ENCODE data around the gene TEX29.

TEX29 gene

GRCh38 chr13:111282425-111282824 is 38.0 kb upstream of the TEX29 start:
- Histone ChIP-seq H3K9me3 (ENCODE audit: severe bottlenecking) (no peaks in the 10 kb centered on the region), H3K27ac (no peak overlapping the region), H3K4me3 (ENCODE audit: low read depth, low read length) (no peak overlapping the region), H3K27me3 (ENCODE audit: insufficient read depth, low read depth, severe bottlenecking) (no peaks in the 10 kb centered on the region), H3K36me3 (peaks cover 74% of the 10 kb centered on the region)
- no peak for DNase-seq
- TF ChIP-seq CTCF (IDR thresholded peaks at IDR 0.05; ENCODE audit: low read depth, low read length) = no peak

GRCh38 chr13:111282997-111283396 is 37.4 kb upstream of the TEX29 start:
- no peak overlapping the region for H3K27ac ChIP-seq
- H3K36me3 ChIP-seq = peaks cover 76% of the 10 kb centered on the region
- TF ChIP-seq CTCF (IDR thresholded peaks at IDR 0.05; ENCODE audit: low read depth, low read length) = no peak
- no peaks in the 10 kb centered on the region for H3K27me3 ChIP-seq (ENCODE audit: insufficient read depth, low read depth, severe bottlenecking)
- H3K4me3 ChIP-seq (ENCODE audit: low read depth, low read length) = no peak overlapping the region
- DNase-seq = no peak
- no peaks in the 10 kb centered on the region for H3K9me3 ChIP-seq (ENCODE audit: severe bottlenecking)

GRCh38 chr13:111283457-111283856 is 37.0 kb upstream of the TEX29 start:
- H3K9me3 ChIP-seq (ENCODE audit: severe bottlenecking) = no peaks in the 10 kb centered on the region
- no peak for DNase-seq
- H3K27me3 ChIP-seq (ENCODE audit: insufficient read depth, low read depth, severe bottlenecking) = no peaks in the 10 kb centered on the region
- H3K27ac ChIP-seq = no peak overlapping the region
- TF ChIP-seq CTCF (IDR thresholded peaks at IDR 0.05; ENCODE audit: low read depth, low read length) = no peak
- H3K4me3 ChIP-seq (ENCODE audit: low read depth, low read length) = no peak overlapping the region
- H3K36me3 ChIP-seq = peaks cover 76% of the 10 kb centered on the region

- H3K4me3 ChIP-seq (ENCODE audit: low read depth, low read length) = no peak overlapping the region
- no peak for DNase-seq
- peaks cover 72% of the 10 kb centered on the region for H3K36me3 ChIP-seq
- TF ChIP-seq CTCF (IDR thresholded peaks at IDR 0.05; ENCODE audit: low read depth, low read length) = no peak
- no peak overlapping the region for H3K27ac ChIP-seq
- H3K9me3 ChIP-seq (ENCODE audit: severe bottlenecking) = no peaks in the 10 kb centered on the region
- H3K27me3 ChIP-seq (ENCODE audit: insufficient read depth, low read depth, severe bottlenecking) = no peaks in the 10 kb centered on the region
Observed at GRCh38 chr13:111283991-111284390, 36.5 kb upstream of the TEX29 start.

- no peak for DNase-seq
- TF ChIP-seq CTCF (IDR thresholded peaks at IDR 0.05; ENCODE audit: low read depth, low read length) = no peak
- peaks cover 70% of the 10 kb centered on the region for H3K36me3 ChIP-seq
- no peak overlapping the region for H3K27ac ChIP-seq
- H3K4me3 ChIP-seq (ENCODE audit: low read depth, low read length) = no peak overlapping the region
- H3K27me3 ChIP-seq (ENCODE audit: insufficient read depth, low read depth, severe bottlenecking) = no peaks in the 10 kb centered on the region
- H3K9me3 ChIP-seq (ENCODE audit: severe bottlenecking) = no peaks in the 10 kb centered on the region
Observed at GRCh38 chr13:111284565-111284964, 35.9 kb upstream of the TEX29 start.

GRCh38 chr13:111286162-111286561 is 34.3 kb upstream of the TEX29 start:
- peak; percentile 28; the same call in 1 of the 2 replicates for TF ChIP-seq CTCF (IDR thresholded peaks at IDR 0.05; ENCODE audit: low read depth, low read length)
- peaks cover 74% of the 10 kb centered on the region for H3K36me3 ChIP-seq

More at GRCh38 chr13:111286162-111286561, 34.3 kb upstream of the TEX29 start:
- Histone ChIP-seq H3K9me3 (ENCODE audit: severe bottlenecking) (no peaks in the 10 kb centered on the region), H3K27me3 (ENCODE audit: insufficient read depth, low read depth, severe bottlenecking) (no peaks in the 10 kb centered on the region), H3K4me3 (ENCODE audit: low read depth, low read length) (no peak overlapping the region), H3K27ac (no peak overlapping the region)
- DNase-seq = no peak
